Measurements from ENCODE around the gene ZNF555.
"Not testable (repeated sequence)": the region's sequence is repeated elsewhere in the genome, so short reads cannot be mapped to it uniquely, and the experiment has no call there.

DNA sequence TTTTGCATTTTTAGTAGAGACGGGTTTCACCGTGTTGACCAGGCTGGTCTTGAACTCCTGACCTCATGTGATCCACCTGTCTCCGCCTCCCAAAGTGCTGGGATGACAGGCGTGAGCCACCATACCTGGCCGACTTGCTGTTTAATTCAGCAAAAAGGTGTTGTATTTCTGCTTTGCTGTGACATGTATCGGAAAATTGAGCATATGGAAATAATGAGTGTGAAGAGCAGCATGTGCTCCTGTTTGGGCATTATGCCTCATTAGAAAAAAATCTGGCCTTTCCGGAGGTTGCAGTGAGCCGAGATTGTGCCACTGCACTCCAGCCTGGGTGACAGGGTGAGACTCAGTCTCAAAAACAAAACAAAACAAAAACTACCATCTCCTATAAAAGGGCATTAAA lies 49.3 kb downstream of the ZNF555 start:
- not testable (repeated sequence) for TF ChIP-seq POLR2A (IDR thresholded peaks at IDR 0.05; ENCODE audit: low read length); GATA1 (IDR thresholded peaks at IDR 0.05; ENCODE audit: low read depth, low read length)
